Measurements from ENCODE around the gene CAV1.

DNA sequence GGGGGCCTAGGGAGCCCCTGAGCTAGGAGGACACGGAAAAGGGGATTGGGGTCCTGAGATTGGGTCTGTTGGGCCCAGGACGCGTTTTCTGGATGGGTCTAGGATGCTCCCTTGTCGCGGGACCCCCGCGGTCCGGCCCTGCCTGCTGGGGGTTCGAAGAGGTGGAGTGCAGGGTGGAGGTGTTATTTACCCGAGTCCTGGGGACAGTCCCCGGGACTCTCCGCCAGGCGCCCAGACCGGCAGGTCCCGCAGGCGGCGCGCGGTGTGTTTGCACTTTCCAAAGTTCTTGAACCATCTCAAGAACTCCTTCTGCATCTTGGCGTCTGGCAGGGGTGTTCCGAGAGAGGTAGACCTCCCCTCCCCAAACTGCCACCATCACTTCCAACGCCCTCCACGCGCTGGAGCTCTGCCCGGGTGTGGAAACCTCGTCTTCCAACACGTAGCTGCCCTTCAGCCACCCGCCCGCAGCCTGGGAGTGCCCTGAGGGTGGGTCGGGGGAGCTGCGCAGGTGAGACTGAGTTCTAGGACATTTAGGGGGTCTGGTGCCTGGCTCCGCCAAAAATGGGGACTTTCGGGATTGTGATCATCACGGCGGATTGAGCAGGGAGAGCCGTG lies 569 bp downstream of the CAV1 start:
- no peak for TF ChIP-seq POLR2A (IDR thresholded peaks at IDR 0.05)
- TF ChIP-seq, protein P1, sequence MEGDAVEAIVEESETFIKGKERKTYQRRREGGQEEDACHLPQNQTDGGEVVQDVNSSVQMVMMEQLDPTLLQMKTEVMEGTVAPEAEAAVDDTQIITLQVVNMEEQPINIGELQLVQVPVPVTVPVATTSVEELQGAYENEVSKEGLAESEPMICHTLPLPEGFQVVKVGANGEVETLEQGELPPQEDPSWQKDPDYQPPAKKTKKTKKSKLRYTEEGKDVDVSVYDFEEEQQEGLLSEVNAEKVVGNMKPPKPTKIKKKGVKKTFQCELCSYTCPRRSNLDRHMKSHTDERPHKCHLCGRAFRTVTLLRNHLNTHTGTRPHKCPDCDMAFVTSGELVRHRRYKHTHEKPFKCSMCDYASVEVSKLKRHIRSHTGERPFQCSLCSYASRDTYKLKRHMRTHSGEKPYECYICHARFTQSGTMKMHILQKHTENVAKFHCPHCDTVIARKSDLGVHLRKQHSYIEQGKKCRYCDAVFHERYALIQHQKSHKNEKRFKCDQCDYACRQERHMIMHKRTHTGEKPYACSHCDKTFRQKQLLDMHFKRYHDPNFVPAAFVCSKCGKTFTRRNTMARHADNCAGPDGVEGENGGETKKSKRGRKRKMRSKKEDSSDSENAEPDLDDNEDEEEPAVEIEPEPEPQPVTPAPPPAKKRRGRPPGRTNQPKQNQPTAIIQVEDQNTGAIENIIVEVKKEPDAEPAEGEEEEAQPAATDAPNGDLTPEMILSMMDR (IDR thresholded peaks at IDR 0.05), result peak in 2 of 6 experiments; percentile 9 to 42
